Measurements from ENCODE around the gene ERC2. TPM values are rescaled to one million over a fixed set of nuclear protein-coding genes. Genes with fewer than 3 reads are reported as not detected.

ERC2 gene
- total and polyA plus RNA-seq, 7 experiments from 2014 or later, result not detected

DNA sequence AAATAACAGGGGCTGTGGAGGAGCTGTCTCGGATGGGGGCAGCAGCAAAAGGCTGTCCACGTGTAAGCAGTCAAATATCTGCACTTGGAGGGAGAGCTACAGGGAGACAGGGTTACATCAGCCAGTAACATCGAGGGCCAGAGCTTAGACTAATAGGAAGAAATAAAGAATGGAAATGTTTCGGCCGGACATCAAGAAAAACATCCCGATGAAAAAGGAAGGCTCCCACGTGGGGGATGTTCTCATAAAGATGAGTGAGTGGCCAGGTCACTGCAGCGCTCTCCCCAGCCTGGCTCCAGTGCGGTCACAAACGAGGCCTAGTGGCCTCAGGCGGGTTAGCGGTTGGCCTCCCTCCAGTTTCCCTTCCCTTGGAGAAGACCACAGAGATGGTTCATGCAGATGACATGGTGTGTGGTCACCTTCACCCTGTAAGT is 925.1 kb downstream of the ERC2 start:
- ChIA-PET POLR2A (no interaction called here), CTCF (no interaction called here)
- H3K27me3 ChIP-seq (ENCODE audit: control insufficient read depth in 2 of 2, insufficient read depth in 2 of 2, low read length in 2 of 2), result no peaks in the 10 kb centered on the region
- Mint-ChIP-seq H3K4me1 (no peaks in the 10 kb centered on the region), H3K9me3 (peaks cover 0 to 13% (median 0%) of the 10 kb centered on the region in 11 donors), H3K27me3 (peaks cover 0 to 7% (median 0%) of the 10 kb centered on the region in 5 donors), H3K4me3 (no peak overlapping the region), H3K36me3 (no peaks in the 10 kb centered on the region), H3K27ac (peak overlapping the region in 1 of 9 donors; percentile 9)
- no peaks in the 10 kb centered on the region for H3K9me3 ChIP-seq (ENCODE audit: control insufficient read depth in 2 of 3, low read length in 3 of 3)
- no peaks in the 10 kb centered on the region for H3K4me1 ChIP-seq (ENCODE audit: control insufficient read depth in 2 of 2, insufficient read depth in 2 of 2, low read length in 2 of 2)
- no peak for ATAC-seq
- intact Hi-C loops (cut with micrococcal nuclease), result no loop called here
- H3K27ac ChIP-seq (ENCODE audit: low read depth, low read length), result no peak overlapping the region
- no peak overlapping the region for H3K4me3 ChIP-seq (ENCODE audit: low read length)
- H3K36me3 ChIP-seq (ENCODE audit: control insufficient read depth in 2 of 3, insufficient read depth in 3 of 3, low read length in 3 of 3), result no peaks in the 10 kb centered on the region
- DNase-seq, result no peak

DNA sequence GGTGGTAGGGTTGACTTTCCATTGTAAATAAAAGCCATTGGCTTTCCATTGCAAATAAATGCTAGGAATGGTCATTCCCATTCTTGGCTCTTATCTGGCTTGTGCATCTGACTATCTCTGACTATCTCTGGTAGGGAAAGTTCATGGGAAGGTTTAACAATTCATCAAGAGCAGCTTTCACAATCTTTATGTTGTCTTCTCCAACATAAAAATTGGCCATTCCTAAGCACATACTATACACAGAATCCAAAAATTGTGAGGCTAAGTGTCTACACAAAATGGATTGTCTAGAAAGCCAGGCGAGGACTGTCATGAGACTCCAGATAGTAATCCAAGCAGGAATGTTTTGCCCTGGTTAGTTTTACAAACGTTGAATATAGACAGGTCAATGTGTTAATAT is 926.8 kb downstream of the ERC2 start:
- ATAC-seq, result no peak
- ChIA-PET CTCF (no interaction called here), POLR2A (no interaction called here)
- no peak for DNase-seq
- Mint-ChIP-seq H3K9me3 (peaks cover 0 to 12% (median 0%) of the 10 kb centered on the region in 11 donors), H3K27me3 (peaks cover 0 to 7% (median 0%) of the 10 kb centered on the region in 5 donors), H3K27ac (no peak overlapping the region), H3K36me3 (no peaks in the 10 kb centered on the region), H3K4me1 (no peaks in the 10 kb centered on the region), H3K4me3 (no peak overlapping the region)
- no peaks in the 10 kb centered on the region for H3K4me1 ChIP-seq (ENCODE audit: control insufficient read depth in 2 of 2, insufficient read depth in 2 of 2, low read length in 2 of 2)
- intact Hi-C loops (cut with micrococcal nuclease), result no loop called here
- H3K36me3 ChIP-seq (ENCODE audit: control insufficient read depth in 2 of 3, insufficient read depth in 3 of 3, low read length in 3 of 3), result no peaks in the 10 kb centered on the region
- H3K4me3 ChIP-seq (ENCODE audit: low read length), result no peak overlapping the region
- H3K9me3 ChIP-seq (ENCODE audit: control insufficient read depth in 2 of 3, low read length in 3 of 3), result no peaks in the 10 kb centered on the region
- H3K27ac ChIP-seq (ENCODE audit: low read depth, low read length), result no peak overlapping the region
- no peaks in the 10 kb centered on the region for H3K27me3 ChIP-seq (ENCODE audit: control insufficient read depth in 2 of 2, insufficient read depth in 2 of 2, low read length in 2 of 2)

DNA sequence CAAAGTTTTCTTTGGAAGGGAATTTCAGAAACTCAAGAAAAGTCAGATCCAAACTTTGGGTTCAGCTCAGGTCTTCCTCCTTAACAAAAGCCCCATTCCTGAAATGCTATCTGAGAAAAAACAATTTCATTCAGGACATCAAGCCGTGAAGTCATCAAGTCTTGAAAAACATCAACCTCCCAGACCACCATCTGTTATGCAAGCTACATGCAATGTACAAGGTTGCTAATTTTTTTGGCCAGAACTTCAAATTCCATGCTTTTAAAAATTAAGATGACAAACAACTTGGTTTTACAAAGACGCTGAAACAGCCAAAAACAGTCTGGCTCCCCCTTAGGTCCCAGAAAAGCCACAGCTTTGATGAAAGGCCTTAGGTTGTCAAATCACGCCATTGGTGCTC is 927.3 kb downstream of the ERC2 start:
- Mint-ChIP-seq H3K4me3 (no peak overlapping the region), H3K27me3 (peaks cover 0 to 7% (median 0%) of the 10 kb centered on the region in 5 donors), H3K27ac (no peak overlapping the region), H3K9me3 (peaks cover 0 to 11% (median 0%) of the 10 kb centered on the region in 11 donors), H3K4me1 (no peaks in the 10 kb centered on the region), H3K36me3 (no peaks in the 10 kb centered on the region)
- CTCF ChIA-PET, result no interaction called here
- intact Hi-C loops (cut with micrococcal nuclease), result no loop called here
- DNase-seq, result no peak
- POLR2A ChIA-PET, result no interaction called here
- Histone ChIP-seq H3K9me3 (ENCODE audit: control insufficient read depth in 2 of 3, low read length in 3 of 3) (no peaks in the 10 kb centered on the region), H3K27ac (ENCODE audit: low read depth, low read length) (no peak overlapping the region), H3K4me3 (ENCODE audit: low read length) (no peak overlapping the region), H3K27me3 (ENCODE audit: control insufficient read depth in 2 of 2, insufficient read depth in 2 of 2, low read length in 2 of 2) (no peaks in the 10 kb centered on the region), H3K4me1 (ENCODE audit: control insufficient read depth in 2 of 2, insufficient read depth in 2 of 2, low read length in 2 of 2) (no peaks in the 10 kb centered on the region), H3K36me3 (ENCODE audit: control insufficient read depth in 2 of 3, insufficient read depth in 3 of 3, low read length in 3 of 3) (no peaks in the 10 kb centered on the region)
- no peak for ATAC-seq

DNA sequence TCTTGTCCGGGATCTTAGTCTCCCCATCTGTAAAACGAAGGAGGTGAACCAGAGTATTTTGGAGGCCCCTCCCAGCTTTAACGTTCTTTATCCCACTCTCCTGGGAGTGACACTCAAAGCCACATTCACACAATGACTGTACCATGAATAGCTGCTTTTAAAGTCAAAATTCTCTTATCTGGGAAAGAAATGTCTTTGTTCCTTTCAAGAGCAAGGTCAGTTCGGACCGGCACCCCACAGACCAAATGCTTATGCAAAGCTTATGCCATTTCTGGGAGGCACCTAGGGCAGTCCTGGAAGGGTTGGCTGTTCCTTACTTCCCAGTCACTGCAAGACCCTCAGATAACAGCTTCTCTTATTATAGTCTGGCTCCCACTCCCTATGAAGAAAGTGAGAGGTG is 927.7 kb downstream of the ERC2 start:
- Histone ChIP-seq H3K36me3 (ENCODE audit: control insufficient read depth in 2 of 3, insufficient read depth in 3 of 3, low read length in 3 of 3) (no peaks in the 10 kb centered on the region), H3K4me1 (ENCODE audit: control insufficient read depth in 2 of 2, insufficient read depth in 2 of 2, low read length in 2 of 2) (no peaks in the 10 kb centered on the region), H3K27me3 (ENCODE audit: control insufficient read depth in 2 of 2, insufficient read depth in 2 of 2, low read length in 2 of 2) (no peaks in the 10 kb centered on the region), H3K4me3 (ENCODE audit: low read length) (no peak overlapping the region), H3K9me3 (ENCODE audit: control insufficient read depth in 2 of 3, low read length in 3 of 3) (no peaks in the 10 kb centered on the region), H3K27ac (ENCODE audit: low read depth, low read length) (no peak overlapping the region)
- no peak for ATAC-seq
- H3K27ac Mint-ChIP-seq, result no peak overlapping the region
- H3K27me3 Mint-ChIP-seq, result peaks cover 0 to 7% (median 0%) of the 10 kb centered on the region in 5 donors
- H3K4me1 Mint-ChIP-seq, result no peaks in the 10 kb centered on the region
- H3K9me3 Mint-ChIP-seq, result peaks cover 0 to 11% (median 0%) of the 10 kb centered on the region in 11 donors
- H3K4me3 Mint-ChIP-seq, result no peak overlapping the region
- ChIA-PET POLR2A (no interaction called here), CTCF (no interaction called here)
- DNase-seq, result no peak
- H3K36me3 Mint-ChIP-seq, result no peaks in the 10 kb centered on the region
- intact Hi-C loops (cut with micrococcal nuclease), result no loop called here

DNA sequence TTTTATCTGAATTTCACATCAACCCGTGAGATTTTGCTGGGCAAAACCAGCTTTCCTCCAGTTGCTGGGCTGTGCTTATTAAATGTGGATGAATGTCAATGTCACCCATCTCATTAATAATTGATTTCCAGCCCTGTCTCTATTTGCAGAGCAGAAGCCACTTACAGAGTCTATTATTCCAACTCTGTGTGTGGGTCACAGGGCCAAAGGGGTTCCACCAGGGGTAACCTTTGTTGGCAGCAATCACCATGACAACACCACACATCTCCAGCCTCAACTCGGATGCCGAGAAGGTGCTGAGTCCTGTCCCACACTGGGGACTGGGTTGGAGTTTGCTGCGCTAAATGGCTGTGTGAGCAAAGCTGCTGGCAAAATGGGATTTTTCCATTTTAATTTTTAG is 930.1 kb downstream of the ERC2 start:
- no peaks in the 10 kb centered on the region for H3K4me1 Mint-ChIP-seq

DNA sequence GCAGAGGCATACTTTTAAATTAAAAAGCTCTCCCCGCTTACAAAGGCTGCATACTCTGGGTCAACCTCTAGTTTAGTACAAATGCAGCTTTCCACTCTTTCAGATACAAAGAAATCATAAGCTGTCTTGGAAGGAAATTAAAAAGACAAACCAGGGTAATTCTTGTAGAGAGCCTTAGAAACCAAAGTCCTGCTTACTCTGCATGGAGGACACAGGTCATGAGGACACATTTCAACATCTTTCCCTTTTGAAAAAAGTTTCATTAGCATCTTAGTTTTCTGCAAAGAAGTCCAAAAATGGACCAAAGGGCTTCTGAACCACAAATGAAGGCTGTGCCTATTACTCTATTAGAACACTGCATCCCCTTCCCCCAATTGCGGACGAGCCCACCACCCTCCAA is 930.7 kb downstream of the ERC2 start:
- Histone ChIP-seq H3K9me3 (ENCODE audit: control insufficient read depth in 2 of 3, low read length in 3 of 3) (no peaks in the 10 kb centered on the region), H3K36me3 (ENCODE audit: control insufficient read depth in 2 of 3, insufficient read depth in 3 of 3, low read length in 3 of 3) (no peaks in the 10 kb centered on the region), H3K4me3 (ENCODE audit: low read length) (no peak overlapping the region), H3K4me1 (ENCODE audit: control insufficient read depth in 2 of 2, insufficient read depth in 2 of 2, low read length in 2 of 2) (no peaks in the 10 kb centered on the region), H3K27ac (ENCODE audit: low read depth, low read length) (no peak overlapping the region), H3K27me3 (ENCODE audit: control insufficient read depth in 2 of 2, insufficient read depth in 2 of 2, low read length in 2 of 2) (no peaks in the 10 kb centered on the region)
- peaks cover 0 to 5% (median 0%) of the 10 kb centered on the region in 11 donors for H3K9me3 Mint-ChIP-seq
- no peak overlapping the region for H3K4me3 Mint-ChIP-seq
- DNase-seq (no peak), ATAC-seq (no peak)
- H3K36me3 Mint-ChIP-seq, result no peaks in the 10 kb centered on the region
- H3K27ac Mint-ChIP-seq, result no peak overlapping the region
- no peaks in the 10 kb centered on the region for H3K4me1 Mint-ChIP-seq
- intact Hi-C loops (cut with micrococcal nuclease), result no loop called here
- ChIA-PET CTCF (no interaction called here), POLR2A (no interaction called here)
- H3K27me3 Mint-ChIP-seq, result peaks cover 0 to 4% (median 0%) of the 10 kb centered on the region in 5 donors

More for the DNA sequence above, 930.1 kb downstream of the ERC2 start:
- Histone ChIP-seq H3K4me3 (ENCODE audit: low read length) (no peak overlapping the region), H3K4me1 (ENCODE audit: control insufficient read depth in 2 of 2, insufficient read depth in 2 of 2, low read length in 2 of 2) (no peaks in the 10 kb centered on the region), H3K27me3 (ENCODE audit: control insufficient read depth in 2 of 2, insufficient read depth in 2 of 2, low read length in 2 of 2) (no peaks in the 10 kb centered on the region), H3K36me3 (ENCODE audit: control insufficient read depth in 2 of 3, insufficient read depth in 3 of 3, low read length in 3 of 3) (no peaks in the 10 kb centered on the region), H3K9me3 (ENCODE audit: control insufficient read depth in 2 of 3, low read length in 3 of 3) (no peaks in the 10 kb centered on the region), H3K27ac (ENCODE audit: low read depth, low read length) (no peak overlapping the region)
- no peak overlapping the region for H3K27ac Mint-ChIP-seq
- H3K9me3 Mint-ChIP-seq, result peaks cover 0 to 5% (median 0%) of the 10 kb centered on the region in 11 donors
- POLR2A ChIA-PET, result no interaction called here
- ATAC-seq (no peak), DNase-seq (no peak)
- H3K4me3 Mint-ChIP-seq, result no peak overlapping the region
- no peaks in the 10 kb centered on the region for H3K36me3 Mint-ChIP-seq
- CTCF ChIA-PET, result no interaction called here
- H3K27me3 Mint-ChIP-seq, result peaks cover 0 to 4% (median 0%) of the 10 kb centered on the region in 5 donors
- intact Hi-C loops (cut with micrococcal nuclease), result no loop called here

DNA sequence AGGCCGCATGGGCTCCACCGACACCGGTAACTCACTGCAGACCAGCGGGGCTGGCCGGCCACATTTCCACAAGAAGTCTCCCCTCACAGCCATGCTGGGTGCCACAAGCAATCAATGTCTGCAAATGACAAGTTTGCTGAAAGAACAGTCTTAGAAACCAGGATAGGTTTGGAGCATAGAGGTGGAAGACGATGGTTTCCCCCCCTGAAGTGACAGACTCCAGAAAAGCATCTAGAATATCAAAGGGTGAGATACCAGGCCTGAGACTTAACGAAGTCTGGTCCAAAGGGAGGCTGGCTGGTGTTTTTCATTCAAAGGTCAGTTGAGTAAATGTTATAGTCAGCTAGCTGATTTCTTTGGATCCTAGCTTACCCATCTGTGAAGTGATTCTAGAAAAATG is 931.1 kb downstream of the ERC2 start:
- Mint-ChIP-seq H3K27ac (no peak overlapping the region), H3K27me3 (peaks cover 0 to 4% (median 0%) of the 10 kb centered on the region in 5 donors), H3K36me3 (no peaks in the 10 kb centered on the region), H3K4me3 (no peak overlapping the region), H3K4me1 (no peaks in the 10 kb centered on the region), H3K9me3 (peaks cover 0 to 5% (median 0%) of the 10 kb centered on the region in 11 donors)
- H3K4me1 ChIP-seq (ENCODE audit: control insufficient read depth in 2 of 2, insufficient read depth in 2 of 2, low read length in 2 of 2), result no peaks in the 10 kb centered on the region
- H3K4me3 ChIP-seq (ENCODE audit: low read length), result no peak overlapping the region
- no peak for ATAC-seq
- no peak for DNase-seq
- ChIA-PET CTCF (no interaction called here), POLR2A (no interaction called here)
- no peaks in the 10 kb centered on the region for H3K36me3 ChIP-seq (ENCODE audit: control insufficient read depth in 2 of 3, insufficient read depth in 3 of 3, low read length in 3 of 3)
- intact Hi-C loops (cut with micrococcal nuclease), result no loop called here
- H3K27me3 ChIP-seq (ENCODE audit: control insufficient read depth in 2 of 2, insufficient read depth in 2 of 2, low read length in 2 of 2), result no peaks in the 10 kb centered on the region
- H3K9me3 ChIP-seq (ENCODE audit: control insufficient read depth in 2 of 3, low read length in 3 of 3), result no peaks in the 10 kb centered on the region
- H3K27ac ChIP-seq (ENCODE audit: low read depth, low read length), result no peak overlapping the region
